MM.1S (cell line): ENCODE data around the gene USP31.

ENCODE experiments used
- DNase-seq: peaks from one replicate; pipeline ENCODE4 v3.0.0-alpha.2; 2015
- H2AFZ ChIP-seq: fragments of 300-600 bp; sonication (generic); 2 replicates; pipeline ENCODE4 v1.6.0; 2016; ENCODE audit warnings: antibody characterized with exemption, low read length
- H3F3A ChIP-seq: fragments of 300-600 bp; sonication (generic); 2 replicates; pipeline ENCODE4 v1.6.1; 2016; ENCODE audit warnings: mild to moderate bottlenecking, antibody characterized with exemption, low read length, moderate library complexity, mixed read lengths; ENCODE audit not compliant: insufficient read depth
- H3K27ac ChIP-seq: fragments of 300-600 bp; sonication (generic); 2 replicates; pipeline ENCODE4 v1.5.1; 2016; ENCODE audit warnings: mild to moderate bottlenecking, low read length
- H3K27me3 ChIP-seq: fragments of 300-600 bp; sonication (generic); replicated peaks from 2 replicates; pipeline ENCODE4 v1.6.0; 2016; ENCODE audit warnings: low read length; ENCODE audit not compliant: insufficient read depth
- H3K36me3 ChIP-seq: fragments of 300-600 bp; sonication (generic); replicated peaks from 2 replicates; pipeline ENCODE4 v1.6.1; 2016; ENCODE audit warnings: mild to moderate bottlenecking, low read length, mixed read lengths; ENCODE audit not compliant: insufficient read depth
- H3K4me1 ChIP-seq: fragments of 300-600 bp; sonication (generic); 2 replicates; pipeline ENCODE4 v1.6.1; 2016; ENCODE audit warnings: low read length, mixed read lengths
- H3K4me2 ChIP-seq: fragments of 300-600 bp; sonication (generic); 2 replicates; pipeline ENCODE4 v1.6.0; 2016; ENCODE audit warnings: low read depth, low read length
- H3K4me3 ChIP-seq: fragments of 300-600 bp; sonication (generic); 2 replicates; pipeline ENCODE4 v1.5.1; 2016; ENCODE audit warnings: low read length, mixed read lengths
- H3K79me2 ChIP-seq: fragments of 300-600 bp; sonication (generic); 2 replicates; pipeline ENCODE4 v1.6.1; 2016; ENCODE audit warnings: mixed run types, low read length, mixed read lengths
- H3K9ac ChIP-seq: fragments of 300-600 bp; sonication (generic); 2 replicates; pipeline ENCODE4 v1.6.1; 2016; ENCODE audit warnings: low read length, mixed read lengths
- H3K9me2 ChIP-seq: fragments of 300-600 bp; sonication (generic); replicated peaks from 2 replicates; pipeline ENCODE4 v1.6.1; 2016; ENCODE audit warnings: mild to moderate bottlenecking, low read length, mixed read lengths; ENCODE audit not compliant: insufficient read depth
- H3K9me3 ChIP-seq: fragments of 300-600 bp; sonication (generic); replicated peaks from 2 replicates; pipeline ENCODE4 v1.6.1; 2016; ENCODE audit warnings: mild to moderate bottlenecking, low read length, mixed read lengths; ENCODE audit not compliant: insufficient read depth
- H4K20me1 ChIP-seq: fragments of 300-600 bp; sonication (generic); 2 replicates; pipeline ENCODE4 v1.6.1; 2016; ENCODE audit warnings: mild to moderate bottlenecking, low read length, moderate library complexity, mixed read lengths; ENCODE audit not compliant: insufficient read depth
- CTCF ChIP-seq: fragments of 300-600 bp; sonication (generic); IDR thresholded peaks from 2 replicates; pipeline ENCODE4 v1.5.1; 2016; ENCODE audit warnings: antibody characterized with exemption, low read length, mixed read lengths
- EZH2 ChIP-seq: fragments of 300-600 bp; sonication (generic); optimal IDR thresholded peaks from 2 replicates; pipeline ENCODE3; 2017; ENCODE audit warnings: low read depth, mild to moderate bottlenecking, antibody characterized with exemption, low read length, mixed read lengths
- EZH2phosphoT487 ChIP-seq: fragments of 300-600 bp; sonication (generic); IDR thresholded peaks from 2 replicates; pipeline ENCODE4 v1.6.1; 2018; ENCODE audit warnings: antibody characterized with exemption, low read length

The USP31 gene

DNA sequence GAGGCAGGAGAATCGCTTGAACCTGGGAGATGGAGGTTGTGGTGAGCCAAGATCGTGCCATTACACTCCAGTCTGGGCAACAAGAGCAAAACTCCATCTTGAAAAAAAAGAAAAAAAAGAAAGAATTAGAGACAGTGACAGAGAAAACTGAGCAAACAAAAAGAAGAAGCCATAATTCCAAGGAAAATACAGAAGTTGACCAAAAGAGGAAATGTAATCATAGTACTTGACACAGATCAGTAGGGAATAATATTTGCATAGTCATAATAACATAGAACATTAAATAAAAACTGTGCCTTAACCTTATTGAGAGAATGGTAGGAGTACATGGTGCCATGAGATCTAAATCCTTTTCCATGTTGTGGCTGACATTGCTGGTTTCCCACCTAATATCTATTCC is 14.7 kb upstream of the USP31 start:
- no peaks in the 10 kb centered on the region for H3K27me3 ChIP-seq
- no peaks in the 10 kb centered on the region for H3K36me3 ChIP-seq
- H3F3A ChIP-seq = no peaks in the 10 kb centered on the region
- H3K9me2 ChIP-seq = no peaks in the 10 kb centered on the region
- no peak overlapping the region for H3K9ac ChIP-seq
- H3K9me3 ChIP-seq = no peaks in the 10 kb centered on the region
- TF ChIP-seq EZH2phosphoT487 = no peak
- TF ChIP-seq CTCF = no peak
- TF ChIP-seq EZH2 = no peak
- no peaks in the 10 kb centered on the region for H3K4me1 ChIP-seq
- H4K20me1 ChIP-seq = no peaks in the 10 kb centered on the region
- H2AFZ ChIP-seq = no peak overlapping the region
- H3K79me2 ChIP-seq = no peaks in the 10 kb centered on the region
- DNase-seq = no peak
- no peak overlapping the region for H3K4me2 ChIP-seq
- no peak overlapping the region for H3K4me3 ChIP-seq
- no peak overlapping the region for H3K27ac ChIP-seq

DNA sequence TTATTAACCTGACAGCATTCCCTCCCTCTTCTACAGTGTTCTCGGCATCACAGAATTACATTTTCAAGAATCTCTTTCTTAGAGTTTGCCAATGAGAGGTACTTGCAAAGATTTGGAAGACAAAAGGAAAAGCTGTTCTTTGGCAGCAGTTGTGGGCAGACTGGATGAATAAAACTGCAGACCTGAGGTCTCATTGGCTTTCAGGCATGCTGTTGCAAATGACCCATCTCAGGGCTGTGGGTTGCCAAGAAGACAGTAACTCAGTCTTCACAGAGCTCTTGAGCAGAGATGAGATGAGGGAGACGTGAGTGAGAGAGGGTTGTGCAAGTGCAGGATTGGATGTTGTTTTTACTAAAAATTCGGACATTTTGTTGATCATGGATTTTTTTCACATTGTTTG is 11.3 kb upstream of the USP31 start:
- Histone ChIP-seq H3K9me2 (no peaks in the 10 kb centered on the region), H3K9ac (no peak overlapping the region), H3K4me3 (no peak overlapping the region), H3K36me3 (no peaks in the 10 kb centered on the region), H3K4me1 (peaks cover 4% of the 10 kb centered on the region; the same call in 1 of the 2 replicates), H3K4me2 (no peak overlapping the region), H2AFZ (no peak overlapping the region), H3K27ac (no peak overlapping the region), H3K27me3 (no peaks in the 10 kb centered on the region), H3K9me3 (no peaks in the 10 kb centered on the region), H3K79me2 (no peaks in the 10 kb centered on the region), H3F3A (no peaks in the 10 kb centered on the region), H4K20me1 (no peaks in the 10 kb centered on the region)
- DNase-seq = no peak
- no peak for TF ChIP-seq CTCF

DNA sequence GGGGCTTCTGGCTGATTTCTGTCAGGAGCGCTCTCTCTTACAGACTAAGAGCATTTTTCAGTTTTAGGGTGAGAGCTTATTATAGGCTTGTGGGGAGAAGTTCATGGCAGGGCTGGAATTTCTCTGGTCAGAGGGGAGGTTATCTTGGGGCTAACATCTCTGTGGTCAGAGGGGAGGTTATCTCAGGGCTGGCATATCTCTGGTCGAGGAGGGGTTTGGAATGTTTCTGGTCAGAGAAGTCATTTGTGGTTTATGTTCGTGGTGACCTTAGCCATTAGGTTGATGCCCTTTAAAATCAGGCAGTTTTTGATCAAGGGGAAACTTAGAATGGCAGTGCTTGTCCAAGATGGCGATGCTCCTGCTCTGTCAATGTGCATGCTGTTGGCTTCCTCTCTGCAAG is 10.8 kb upstream of the USP31 start:
- Histone ChIP-seq H3F3A (no peaks in the 10 kb centered on the region), H3K27ac (no peak overlapping the region), H3K9me2 (no peaks in the 10 kb centered on the region), H3K9ac (no peak overlapping the region), H2AFZ (no peak overlapping the region), H3K4me3 (no peak overlapping the region), H3K27me3 (no peaks in the 10 kb centered on the region), H3K4me2 (no peak overlapping the region), H4K20me1 (no peaks in the 10 kb centered on the region), H3K4me1 (peaks cover 4% of the 10 kb centered on the region; the same call in 1 of the 2 replicates), H3K9me3 (no peaks in the 10 kb centered on the region), H3K36me3 (no peaks in the 10 kb centered on the region), H3K79me2 (no peaks in the 10 kb centered on the region)
- no peak for DNase-seq
- TF ChIP-seq EZH2 = no peak
- TF ChIP-seq CTCF = no peak
- TF ChIP-seq EZH2phosphoT487 = no peak

DNA sequence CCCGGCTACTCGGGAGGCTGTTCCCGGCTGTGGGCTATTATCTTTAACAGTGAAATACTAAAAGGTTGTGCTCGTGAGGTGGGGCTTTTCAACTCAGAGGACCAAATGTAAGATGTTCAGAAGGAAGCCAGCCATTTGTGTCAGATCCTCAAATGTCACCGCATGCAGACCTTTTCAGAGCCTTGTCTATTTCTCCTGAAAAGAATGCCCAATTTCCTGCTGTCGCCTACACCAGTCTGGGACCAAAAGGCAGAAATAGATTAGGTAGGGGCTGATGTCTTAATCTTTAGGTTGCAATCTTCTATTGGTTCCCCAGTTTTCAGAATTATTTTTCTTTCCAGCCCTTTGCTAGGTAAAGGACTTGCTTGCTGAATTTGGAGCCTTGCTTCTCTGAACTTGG is 8.9 kb upstream of the USP31 start:
- Histone ChIP-seq H3K4me2 (no peak overlapping the region), H3K9ac (no peak overlapping the region), H3K79me2 (no peaks in the 10 kb centered on the region)

More for the DNA sequence above, 8.9 kb upstream of the USP31 start:
- H3K27ac ChIP-seq = no peak overlapping the region
- H3K4me3 ChIP-seq = no peak overlapping the region
- TF ChIP-seq EZH2 (no peak), EZH2phosphoT487 (no peak), CTCF (no peak)
- peaks cover 4% of the 10 kb centered on the region; the same call in 1 of the 2 replicates for H3K4me1 ChIP-seq
- H2AFZ ChIP-seq = no peak overlapping the region
- no peaks in the 10 kb centered on the region for H3K36me3 ChIP-seq
- H4K20me1 ChIP-seq = no peaks in the 10 kb centered on the region
- DNase-seq = no peak
- no peaks in the 10 kb centered on the region for H3K9me2 ChIP-seq
- H3K27me3 ChIP-seq = no peaks in the 10 kb centered on the region
- H3K9me3 ChIP-seq = no peaks in the 10 kb centered on the region
- H3F3A ChIP-seq = no peaks in the 10 kb centered on the region
